Stimulated activated CD8-positive, alpha-beta memory T cell treated with anti-CD3 and anti-CD28 coated beads, Interleukin-12 subunit alpha, Interleukin-12 subunit beta, amount 100 ng/mL, for 24 hours (primary cell): ENCODE results near the gene OR6V1.
"Not testable (repeated sequence)": the region's sequence is repeated elsewhere in the genome, so short reads cannot be mapped to it uniquely, and the experiment has no call there.

ENCODE experiments used
- DNase-seq: peaks from one replicate; pipeline ENCODE4 v3.0.0-alpha.2; 2020; ENCODE audit errors: extremely low read depth

The OR6V1 gene

DNA sequence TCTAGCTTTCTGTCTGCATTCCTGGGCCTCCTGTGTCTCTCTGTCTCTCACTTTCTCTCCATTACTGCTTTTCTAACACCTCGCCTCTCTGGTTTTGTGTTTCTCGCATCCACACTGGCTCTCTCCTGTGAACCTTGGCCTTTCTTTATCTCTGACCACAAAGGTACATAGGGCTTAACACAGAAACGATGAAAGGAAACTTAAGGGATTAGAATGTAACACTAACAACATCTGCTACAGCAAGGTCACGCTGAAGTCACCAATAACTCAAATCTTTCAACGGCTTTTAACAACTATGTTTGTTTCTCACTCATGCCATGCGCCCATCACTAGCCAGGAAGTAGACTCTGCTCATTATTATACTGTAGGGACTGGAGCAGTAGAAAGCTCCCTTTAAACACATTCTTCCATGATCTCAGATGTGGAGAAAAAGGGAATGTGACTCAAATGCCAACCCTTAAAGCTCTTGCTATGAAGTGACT, 9.3 kb upstream of the OR6V1 start:
- no peak for DNase-seq

DNA sequence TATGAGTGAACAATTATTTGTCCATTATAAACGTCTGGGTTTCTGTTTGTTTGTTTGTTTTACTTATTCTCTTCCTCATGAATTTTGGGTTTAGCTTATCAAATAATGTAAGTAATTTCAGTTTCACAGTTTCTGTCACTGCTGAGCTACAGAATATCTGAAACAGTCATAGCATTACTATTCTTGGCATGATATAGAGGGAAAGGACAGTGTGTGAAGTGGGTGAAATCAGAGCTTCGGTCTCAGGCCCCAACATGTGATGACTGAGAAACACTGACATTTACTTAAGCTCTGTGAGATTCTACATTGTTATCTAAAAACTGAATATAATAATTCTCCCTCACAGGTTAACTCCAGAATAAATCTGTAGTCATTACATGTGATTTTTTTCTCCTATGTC, 8.8 kb upstream of the OR6V1 start:
- DNase-seq = no peak

DNA sequence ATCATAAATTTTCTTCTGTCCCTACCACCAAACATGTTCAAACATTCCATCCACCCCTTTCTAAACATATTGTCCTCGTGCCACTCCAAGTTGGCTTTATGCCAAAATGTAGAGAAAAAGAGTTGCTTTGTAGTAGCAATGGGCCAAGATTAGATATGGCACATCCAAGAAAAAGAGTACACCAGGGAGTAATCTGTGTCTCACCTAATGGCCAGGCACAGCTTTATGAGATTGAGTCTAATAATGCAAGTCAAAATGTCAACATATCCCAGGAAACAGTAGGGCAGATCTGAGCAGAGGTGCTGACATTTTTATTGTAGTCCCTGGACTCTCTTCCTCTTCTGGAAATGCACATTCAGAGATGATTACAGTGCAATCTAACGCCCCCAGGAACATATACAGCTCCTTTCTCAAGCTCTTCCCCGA, 5.7 kb upstream of the OR6V1 start:
- DNase-seq = no peak

DNA sequence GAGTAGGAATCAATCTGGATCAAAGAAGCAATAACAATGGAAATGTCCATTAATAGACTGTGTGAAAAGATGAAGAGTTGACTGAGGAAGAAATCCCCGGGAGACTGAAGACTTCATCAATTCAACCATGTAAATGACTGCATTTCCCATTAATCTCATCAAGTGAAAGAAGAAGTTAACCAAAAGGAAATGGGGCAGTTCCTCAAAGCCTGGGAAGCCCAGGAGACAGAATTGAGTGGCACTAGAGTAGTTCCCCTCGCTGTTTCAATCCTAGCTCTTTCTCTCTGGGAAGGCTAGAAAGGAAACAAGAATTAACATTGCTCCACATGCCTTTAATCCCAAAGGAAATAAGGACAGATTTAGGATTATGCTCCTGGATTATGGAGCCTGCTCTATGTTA, 4.8 kb upstream of the OR6V1 start:
- no peak for DNase-seq

DNA sequence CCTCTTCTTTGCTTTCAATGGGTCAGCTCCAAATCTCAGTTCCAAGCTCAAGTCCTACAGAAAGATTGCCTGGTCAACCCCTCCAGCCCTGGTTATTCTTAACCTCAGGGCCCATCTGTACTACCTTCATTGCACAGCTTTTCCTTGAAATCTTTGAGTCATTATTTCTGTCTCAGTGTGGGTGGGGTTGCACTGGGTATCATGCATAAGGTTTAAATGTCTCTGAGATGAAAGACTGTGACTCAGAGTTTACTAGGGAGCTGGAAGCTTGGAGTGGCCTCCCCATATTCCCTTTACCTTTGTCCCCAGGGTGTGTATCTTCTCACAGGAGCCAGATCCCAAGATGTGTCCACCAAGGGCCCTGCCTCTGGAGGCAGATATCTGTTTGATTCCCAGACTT, 3.3 kb upstream of the OR6V1 start:
- DNase-seq = no peak

DNA sequence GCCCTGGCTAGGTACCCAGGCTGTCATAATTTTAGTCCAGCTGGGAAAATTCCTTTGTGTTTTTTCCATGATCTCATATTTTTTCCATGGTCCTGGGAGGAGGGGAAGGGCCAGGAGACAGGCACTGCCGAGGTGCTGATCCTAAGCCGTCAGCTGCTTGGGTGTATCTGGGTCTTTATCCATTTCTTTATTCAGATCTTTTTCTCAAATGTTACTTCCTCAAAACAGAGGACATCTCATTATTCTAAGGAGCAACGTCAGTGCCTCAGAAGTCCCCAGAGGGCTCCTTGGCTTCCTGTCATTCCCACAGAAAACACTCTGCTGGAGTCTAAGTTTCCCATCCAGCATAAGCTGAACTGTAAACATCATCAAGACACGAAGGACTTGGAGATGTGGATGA, 2.8 kb upstream of the OR6V1 start:
- DNase-seq = no peak

DNA sequence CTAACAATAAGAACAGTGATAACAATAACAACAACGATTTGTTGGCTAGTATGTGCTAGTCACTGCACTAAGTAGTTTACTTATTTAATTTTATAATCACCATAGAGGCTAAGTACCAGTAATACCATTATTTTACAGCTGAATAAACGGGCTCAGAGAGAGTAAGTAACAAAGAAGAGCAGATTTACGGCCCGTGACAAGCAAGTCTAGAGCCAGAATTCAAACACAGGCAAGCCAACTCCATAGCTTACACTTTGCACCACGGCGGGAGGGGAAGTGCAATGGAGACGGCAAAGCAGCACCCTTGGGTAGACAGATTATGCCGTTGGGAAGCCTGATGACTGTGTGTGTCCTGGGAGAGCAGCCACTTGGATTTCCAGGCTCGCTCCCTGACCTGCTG, 1.2 kb upstream of the OR6V1 start:
- no peak for DNase-seq

DNA sequence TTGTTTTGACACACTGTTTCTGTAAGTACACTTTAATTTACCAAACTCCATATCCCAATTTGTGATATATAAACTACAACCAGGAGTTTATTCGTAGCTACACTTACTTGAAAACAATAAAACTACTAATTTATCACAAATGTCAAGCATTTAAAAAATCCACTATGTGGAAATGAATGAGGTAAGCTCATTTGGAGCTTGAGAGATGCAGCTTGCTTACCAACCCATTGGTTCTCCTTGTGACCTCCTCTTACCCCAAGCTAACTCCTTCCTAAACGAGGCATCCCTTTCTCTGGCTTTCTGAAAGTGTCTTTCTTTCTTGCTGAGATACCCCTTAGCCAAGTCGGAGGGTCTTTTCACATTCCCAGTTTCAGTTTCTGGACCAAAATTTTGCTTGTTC, 2.5 kb downstream of the OR6V1 start:
- DNase-seq = no peak

DNA sequence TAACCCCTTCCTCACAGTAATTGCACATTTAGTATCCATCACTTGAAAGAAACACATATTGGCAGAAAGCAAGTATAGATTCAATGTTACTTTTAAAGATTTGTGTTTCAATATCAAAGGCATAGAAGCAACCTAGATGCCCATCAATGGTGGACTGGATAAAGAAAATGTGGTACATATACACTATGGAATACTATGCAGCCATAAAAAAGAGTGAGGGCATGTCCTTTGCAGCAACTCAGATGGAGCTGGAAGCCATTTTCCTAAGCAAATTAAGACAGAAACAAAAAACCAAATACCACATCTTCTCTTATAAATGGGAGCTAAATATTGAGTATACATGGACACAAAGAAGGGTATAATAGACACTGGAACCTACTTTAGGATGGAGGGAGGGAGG, 3.6 kb downstream of the OR6V1 start:
- no peak for DNase-seq

DNA sequence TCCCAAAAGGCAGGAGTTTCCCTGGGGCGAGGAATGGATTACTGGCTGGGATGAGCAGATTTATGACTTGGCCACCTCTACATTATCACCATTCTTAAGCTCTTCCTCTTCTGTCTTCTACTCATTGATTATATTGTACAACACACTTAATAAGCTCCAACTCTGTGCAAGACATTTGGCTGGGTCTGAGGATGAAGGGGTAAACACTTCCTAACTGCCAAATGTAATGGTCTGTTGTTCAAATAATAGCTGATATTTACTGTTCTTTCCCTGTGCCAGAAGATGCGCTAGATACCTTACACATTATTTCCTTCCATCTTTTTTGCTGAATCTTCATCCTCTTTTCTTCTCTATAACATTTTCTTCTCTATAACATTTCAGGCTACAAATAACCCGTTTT, 11.6 kb downstream of the OR6V1 start:
- DNase-seq = no peak

DNA sequence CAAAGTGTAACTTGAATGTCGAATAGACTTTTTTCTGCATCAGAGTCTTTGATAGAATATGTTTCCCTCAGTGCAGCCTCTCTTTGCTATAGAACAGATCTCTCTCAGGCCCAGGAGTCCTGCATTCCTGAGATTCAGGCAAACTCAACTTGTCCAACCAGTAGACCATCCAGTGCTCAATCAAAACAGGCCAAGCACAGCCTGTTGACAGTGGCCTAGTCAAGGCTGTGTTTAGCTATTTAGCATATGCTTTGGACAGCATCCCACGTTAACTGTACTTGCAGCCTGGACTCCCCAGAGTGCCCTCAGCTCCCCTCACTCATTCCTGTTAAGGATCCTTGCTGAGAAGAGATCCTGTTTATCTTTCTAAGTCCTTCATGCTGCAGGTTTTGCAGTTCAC, 16.3 kb downstream of the OR6V1 start:
- DNase-seq = no peak

DNA sequence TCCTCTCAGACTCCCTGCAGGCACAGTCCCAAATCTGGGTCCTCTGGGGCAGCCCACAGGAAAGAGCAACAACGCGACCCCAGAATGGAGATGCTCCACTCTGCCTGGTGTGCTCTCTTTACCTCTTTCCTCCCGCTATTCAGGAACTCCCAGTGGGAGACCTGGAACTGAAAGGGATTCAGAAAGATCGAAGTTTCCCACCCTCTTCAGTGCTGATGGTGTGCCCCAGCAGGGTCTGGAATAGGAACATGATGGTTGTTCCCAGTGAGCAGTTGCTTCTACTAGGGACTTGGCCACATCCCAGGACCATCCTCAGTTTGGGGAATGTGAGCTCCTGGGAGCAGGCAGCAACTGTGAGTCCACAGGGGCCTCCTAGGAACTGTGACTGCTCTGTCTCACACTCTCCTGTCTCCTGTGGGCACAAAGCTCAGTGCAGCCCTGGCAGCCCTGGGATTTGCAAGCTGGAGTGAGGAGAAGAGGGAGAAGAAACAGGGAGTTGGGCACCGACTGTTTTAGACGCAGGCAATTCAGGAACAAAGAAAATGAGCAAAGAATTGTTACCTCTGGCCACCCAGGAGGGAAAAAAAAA, 17.9 kb downstream of the OR6V1 start:
- DNase-seq = no peak

DNA sequence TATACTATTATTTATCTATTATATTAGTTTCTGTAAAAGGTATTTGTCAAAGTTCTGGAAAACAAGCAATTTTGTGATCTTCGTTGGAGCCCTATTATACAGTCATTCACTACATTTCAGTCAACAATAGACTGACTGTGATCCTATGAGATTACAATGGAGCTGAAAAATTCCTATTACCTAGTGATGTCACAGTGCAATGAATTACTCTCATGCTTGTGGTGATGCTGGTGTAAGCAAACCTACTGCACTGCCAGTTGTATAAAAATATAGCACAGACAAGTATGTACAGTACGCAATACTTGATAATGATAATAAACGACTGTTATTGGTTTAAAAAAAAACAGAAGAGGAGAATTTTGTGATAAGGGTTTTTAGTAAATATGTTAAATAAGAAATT, 21.4 kb downstream of the OR6V1 start:
- DNase-seq = no peak

DNA sequence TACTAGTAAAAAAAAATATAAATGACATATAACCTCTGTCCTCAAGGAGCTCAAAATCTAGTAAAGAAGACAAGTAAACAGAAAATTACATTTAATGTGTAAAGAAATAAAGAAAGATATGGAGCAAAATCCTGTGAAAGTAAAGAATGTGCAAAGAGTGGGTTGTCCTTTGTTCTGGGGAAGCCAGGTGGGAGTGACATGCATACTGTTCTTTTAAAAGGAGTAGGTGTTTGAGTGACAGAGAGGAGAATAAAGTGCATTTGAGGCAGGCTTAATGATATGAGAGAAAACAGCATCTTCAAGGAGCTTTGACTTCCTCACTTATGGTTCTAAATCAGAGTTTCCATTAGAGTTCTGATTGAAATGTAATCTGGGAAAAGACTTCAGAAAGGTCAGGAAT, 22.0 kb downstream of the OR6V1 start:
- DNase-seq = no peak

DNA sequence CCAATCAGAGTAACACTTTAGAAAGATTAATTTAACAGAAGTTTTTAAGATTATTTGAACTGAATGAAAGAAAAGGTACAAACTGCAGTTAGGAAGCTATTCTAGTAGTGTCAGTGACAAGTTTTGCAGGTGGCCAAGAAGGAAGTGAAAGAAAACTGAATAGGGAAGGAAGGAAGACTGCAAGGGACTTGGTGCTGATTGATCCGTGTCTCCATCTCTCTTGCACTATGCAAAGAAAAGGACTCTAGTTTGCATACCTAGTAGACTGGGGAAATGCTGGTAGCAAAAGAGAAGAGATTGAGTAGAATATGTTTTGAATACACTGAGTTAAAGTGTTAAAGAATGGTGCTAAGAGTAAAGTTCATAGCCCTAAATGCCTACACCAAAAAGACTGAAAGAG, 33.0 kb downstream of the OR6V1 start:
- DNase-seq = no peak

DNA sequence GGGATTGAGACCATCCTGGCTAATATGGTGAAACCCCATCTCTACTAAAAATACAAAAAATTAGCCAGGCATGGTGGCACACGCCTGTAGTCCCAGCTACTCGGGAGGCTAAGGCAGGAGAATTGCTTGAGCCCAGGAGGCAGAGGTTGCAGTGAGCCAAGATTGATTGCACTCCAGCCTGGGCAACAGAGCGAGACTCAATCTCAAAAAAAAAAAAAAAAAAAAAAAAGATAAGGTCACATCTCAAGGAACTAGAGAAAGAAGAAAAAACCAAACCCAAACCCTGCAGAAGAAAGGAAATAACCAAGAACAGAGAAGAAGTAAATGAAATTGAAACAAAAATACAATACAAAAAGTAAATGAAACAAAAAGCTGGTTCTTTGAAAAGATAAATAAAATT, 33.5 kb downstream of the OR6V1 start:
- not testable (repeated sequence) for DNase-seq

DNA sequence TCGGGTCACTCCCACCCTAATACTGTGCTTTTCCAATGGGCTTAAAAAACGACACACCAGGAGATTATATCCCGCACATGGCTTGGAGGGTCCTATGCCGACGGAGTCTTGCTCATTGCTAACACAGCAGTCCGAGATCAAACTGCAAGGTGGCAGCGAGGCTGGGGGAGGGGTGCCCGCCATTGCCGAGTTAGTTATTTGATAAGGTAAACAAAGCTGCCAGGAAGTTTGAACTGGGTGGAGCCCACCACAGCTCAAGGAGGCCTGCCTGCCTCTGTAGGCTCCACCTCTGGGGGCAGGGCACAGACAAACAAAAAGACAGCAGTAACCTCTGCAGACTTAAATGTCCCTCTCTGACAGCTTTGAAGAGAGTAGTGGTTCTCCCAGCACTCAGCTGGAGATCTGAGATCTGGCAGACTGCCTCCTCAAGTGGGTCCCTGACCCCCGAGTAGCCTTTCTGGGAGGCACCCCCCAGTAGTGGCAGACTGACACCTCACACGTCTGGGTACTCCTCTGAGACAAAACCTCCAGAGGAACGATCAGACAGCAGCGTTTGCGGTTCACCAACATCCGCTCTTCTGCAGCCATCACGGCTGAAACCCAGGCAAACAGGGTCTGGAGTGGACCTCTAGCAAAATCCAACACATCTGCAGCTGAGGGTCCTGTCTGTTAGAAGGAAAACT, 36.5 kb downstream of the OR6V1 start:
- not testable (repeated sequence) for DNase-seq

DNA sequence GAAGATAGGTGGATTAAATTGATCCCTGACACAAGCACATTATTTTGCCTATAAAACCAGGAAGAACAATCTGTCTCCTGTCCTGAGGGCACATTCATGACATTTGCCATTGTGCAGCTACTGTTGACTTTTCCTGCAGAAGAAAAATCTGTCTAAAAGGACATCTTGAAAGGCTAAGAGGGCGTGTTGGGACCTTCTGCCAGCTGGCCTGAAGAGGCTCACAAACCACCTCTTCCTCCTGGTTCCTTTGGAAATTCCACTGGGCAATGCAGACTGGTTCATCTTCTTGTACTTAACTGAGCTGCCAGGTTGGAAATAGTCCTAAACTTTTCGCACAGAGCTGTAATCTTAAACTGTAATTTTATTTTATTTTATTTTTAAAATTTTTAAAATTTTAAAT, 44.0 kb downstream of the OR6V1 start:
- no peak for DNase-seq

DNA sequence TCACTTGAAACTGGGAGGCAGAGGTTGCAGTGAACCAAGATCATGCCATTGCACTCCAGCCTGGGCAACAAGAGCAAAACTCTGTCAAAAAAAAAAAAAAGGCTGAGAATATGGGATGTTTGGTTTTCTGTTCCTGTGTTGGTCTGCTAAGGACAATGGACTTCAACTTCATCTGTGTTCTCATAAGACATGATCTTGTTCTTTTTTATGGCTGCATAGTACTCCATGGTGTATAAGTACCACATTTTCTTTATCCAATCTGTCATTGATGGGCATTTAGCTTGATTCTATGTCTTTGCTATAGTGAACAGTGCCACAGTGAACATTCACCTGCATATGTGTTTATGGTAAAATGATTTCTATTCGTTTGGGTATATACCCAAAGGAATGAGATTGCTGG, 47.4 kb downstream of the OR6V1 start:
- DNase-seq = not testable (repeated sequence)
